Effector memory CD4-positive, alpha-beta T cell (primary cell): ENCODE measurements around the gene CD99.

ENCODE experiments used
- DNase-seq, 3 donors: peaks; one replicate each; pipeline ENCODE4 v3.0.0-alpha.2; 2020
- H3K27ac ChIP-seq: 2 replicates; pipeline ENCODE4 v1.7.0; 2013; ENCODE audit warnings: mild to moderate bottlenecking, low read length, moderate library complexity; ENCODE audit not compliant: insufficient read depth, poor library complexity, severe bottlenecking
- H3K27me3 ChIP-seq: replicated peaks from 2 replicates; pipeline ENCODE4 v1.7.0; 2013; ENCODE audit warnings: mild to moderate bottlenecking, low read length; ENCODE audit not compliant: insufficient read depth, control insufficient read depth, poor library complexity, severe bottlenecking
- H3K36me3 ChIP-seq: 2 replicates; pipeline ENCODE4 v1.7.0; 2013; ENCODE audit warnings: mild to moderate bottlenecking, low read length, moderate library complexity; ENCODE audit not compliant: control insufficient read depth, insufficient read depth
- H3K4me1 ChIP-seq: 2 replicates; pipeline ENCODE4 v1.7.0; 2013; ENCODE audit warnings: low read length, mild to moderate bottlenecking; ENCODE audit not compliant: control insufficient read depth, insufficient read depth, poor library complexity, severe bottlenecking
- H3K4me3 ChIP-seq: 2 replicates; pipeline ENCODE4 v1.7.0; 2013; ENCODE audit warnings: low read length, low read depth, mild to moderate bottlenecking; ENCODE audit not compliant: insufficient read depth, poor library complexity, severe bottlenecking
- H3K9me3 ChIP-seq: 2 replicates; pipeline ENCODE4 v1.7.0; 2013; ENCODE audit warnings: mild to moderate bottlenecking, low read length, moderate library complexity; ENCODE audit not compliant: control insufficient read depth

CD99 gene

GRCh38 chrX:2710041-2710840 lies 19.1 kb downstream of the CD99 start:
- peak in 1 of 3 donors; percentile 39 for DNase-seq
- H3K27me3 ChIP-seq, result no peaks in the 10 kb centered on the region
- H3K9me3 ChIP-seq, result no peaks in the 10 kb centered on the region
- H3K36me3 ChIP-seq, result peaks cover 6% of the 10 kb centered on the region
- peak overlapping the region; percentile 33 for H3K4me3 ChIP-seq
- H3K4me1 ChIP-seq, result peaks cover 45% of the 10 kb centered on the region
- peak overlapping the region; percentile 75 for H3K27ac ChIP-seq

- peaks cover 39% of the 10 kb centered on the region for H3K4me1 ChIP-seq
- no peaks in the 10 kb centered on the region for H3K9me3 ChIP-seq
- no peaks in the 10 kb centered on the region for H3K27me3 ChIP-seq
- H3K27ac ChIP-seq, result no peak overlapping the region
- no peak for DNase-seq
- H3K4me3 ChIP-seq, result no peak overlapping the region
- H3K36me3 ChIP-seq, result peaks cover 9% of the 10 kb centered on the region
These were observed 20.3 kb downstream of the CD99 start for GRCh38 chrX:2711441-2711840.

- Histone ChIP-seq H3K4me1 (peaks cover 31% of the 10 kb centered on the region), H3K4me3 (no peak overlapping the region), H3K36me3 (peaks cover 16% of the 10 kb centered on the region), H3K27ac (no peak overlapping the region), H3K27me3 (no peaks in the 10 kb centered on the region), H3K9me3 (no peaks in the 10 kb centered on the region)
- DNase-seq, result no peak
These were observed 21.3 kb downstream of the CD99 start for GRCh38 chrX:2712428-2712827.

- no peaks in the 10 kb centered on the region for H3K9me3 ChIP-seq
- H3K27ac ChIP-seq, result no peak overlapping the region
- H3K27me3 ChIP-seq, result no peaks in the 10 kb centered on the region
- peaks cover 24% of the 10 kb centered on the region for H3K4me1 ChIP-seq
- no peak for DNase-seq
- peaks cover 23% of the 10 kb centered on the region for H3K36me3 ChIP-seq
- H3K4me3 ChIP-seq, result no peak overlapping the region
These were observed 22.1 kb downstream of the CD99 start for GRCh38 chrX:2712890-2713840.

- no peaks in the 10 kb centered on the region for H3K9me3 ChIP-seq
- no peak overlapping the region for H3K4me3 ChIP-seq
- peaks cover 36% of the 10 kb centered on the region for H3K36me3 ChIP-seq
- no peaks in the 10 kb centered on the region for H3K27me3 ChIP-seq
- DNase-seq, result no peak
- no peak overlapping the region for H3K27ac ChIP-seq
- H3K4me1 ChIP-seq, result peaks cover 17% of the 10 kb centered on the region
These were observed 23.5 kb downstream of the CD99 start for GRCh38 chrX:2714551-2714950.

GRCh38 chrX:2715066-2715600 lies 24.0 kb downstream of the CD99 start:
- Histone ChIP-seq H3K9me3 (no peaks in the 10 kb centered on the region), H3K27me3 (no peaks in the 10 kb centered on the region), H3K27ac (no peak overlapping the region), H3K36me3 (peaks cover 42% of the 10 kb centered on the region), H3K4me1 (peaks cover 12% of the 10 kb centered on the region), H3K4me3 (no peak overlapping the region)
- no peak for DNase-seq

- Histone ChIP-seq H3K4me3 (no peak overlapping the region), H3K36me3 (peaks cover 63% of the 10 kb centered on the region), H3K9me3 (no peaks in the 10 kb centered on the region), H3K4me1 (peaks cover 3% of the 10 kb centered on the region), H3K27ac (no peak overlapping the region), H3K27me3 (no peaks in the 10 kb centered on the region)
- no peak for DNase-seq
These were observed 26.2 kb downstream of the CD99 start for GRCh38 chrX:2717312-2717711.

- Histone ChIP-seq H3K36me3 (peaks cover 77% of the 10 kb centered on the region), H3K9me3 (no peaks in the 10 kb centered on the region), H3K4me1 (peaks cover 3% of the 10 kb centered on the region), H3K27ac (no peak overlapping the region), H3K4me3 (no peak overlapping the region), H3K27me3 (no peaks in the 10 kb centered on the region)
- DNase-seq, result no peak
These were observed 27.7 kb downstream of the CD99 start for GRCh38 chrX:2718821-2719220.

GRCh38 chrX:2719774-2720447 lies 28.8 kb downstream of the CD99 start:
- no peak for DNase-seq
- Histone ChIP-seq H3K9me3 (no peaks in the 10 kb centered on the region), H3K4me3 (no peak overlapping the region), H3K36me3 (peaks cover 80% of the 10 kb centered on the region), H3K27me3 (no peaks in the 10 kb centered on the region), H3K4me1 (no peaks in the 10 kb centered on the region), H3K27ac (no peak overlapping the region)
